Measurements from ENCODE around the gene ECHDC1.

The ECHDC1 gene

DNA sequence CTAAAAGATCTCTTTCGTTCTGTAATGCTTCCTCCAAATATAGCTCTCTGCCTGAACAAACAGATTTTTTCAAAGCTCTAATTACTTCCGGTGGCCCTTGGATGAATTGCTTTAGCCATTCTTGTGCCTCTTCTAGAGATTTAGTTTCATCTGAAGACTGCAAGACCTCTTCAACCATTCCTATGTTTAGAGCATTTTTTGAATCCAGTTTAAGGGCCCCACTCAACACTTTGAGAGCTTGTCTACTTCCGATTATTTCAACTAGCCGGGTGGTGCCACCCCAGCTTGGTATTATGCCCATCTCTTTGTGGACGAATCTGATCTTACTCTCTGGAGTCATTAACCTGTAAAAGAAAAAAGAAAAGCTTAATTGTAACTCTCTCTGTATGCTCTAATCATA is 53.5 kb downstream of the ECHDC1 start:
- DNase-seq (ENCODE audit: low read depth) = no peak

DNA sequence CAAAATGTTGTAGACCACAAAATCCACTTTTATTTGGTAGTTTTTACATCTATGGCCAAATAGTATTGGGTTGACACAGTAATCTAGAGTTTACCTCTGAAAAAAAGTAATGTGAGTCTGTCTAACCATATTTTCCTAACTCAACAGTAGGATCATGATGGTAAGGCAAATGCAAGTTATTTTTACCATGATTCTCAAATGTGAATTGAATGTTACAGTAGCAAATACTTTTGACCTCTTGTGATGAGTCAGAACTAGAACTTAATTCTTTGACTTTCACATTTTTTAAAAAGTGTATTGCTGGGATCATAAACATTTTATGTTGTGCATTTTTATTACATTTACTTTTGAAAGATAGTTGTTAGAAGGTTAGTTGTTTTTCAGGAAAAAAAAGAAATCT is 54.7 kb downstream of the ECHDC1 start:
- DNase-seq (ENCODE audit: low read depth) = no peak

DNA sequence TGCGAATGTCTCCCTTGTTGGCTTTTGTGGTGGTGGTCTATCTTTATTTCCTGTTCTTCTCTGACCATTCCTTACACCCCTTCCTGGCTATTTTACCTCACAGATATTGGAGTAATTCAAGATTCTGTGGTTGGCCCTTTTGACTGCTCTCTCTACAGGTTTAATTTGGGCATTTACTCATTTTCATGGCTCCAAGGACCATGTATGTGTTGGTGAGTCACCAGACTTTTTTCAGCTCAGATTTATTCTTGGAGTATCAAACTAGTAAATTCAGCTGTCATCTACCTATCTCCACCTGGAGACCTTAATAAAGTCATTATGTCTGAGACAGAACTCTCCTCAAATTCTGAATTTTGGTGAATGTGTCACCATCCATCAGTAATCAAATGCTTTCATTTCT is 61.2 kb downstream of the ECHDC1 start:
- no peak for DNase-seq (ENCODE audit: low read depth)

DNA sequence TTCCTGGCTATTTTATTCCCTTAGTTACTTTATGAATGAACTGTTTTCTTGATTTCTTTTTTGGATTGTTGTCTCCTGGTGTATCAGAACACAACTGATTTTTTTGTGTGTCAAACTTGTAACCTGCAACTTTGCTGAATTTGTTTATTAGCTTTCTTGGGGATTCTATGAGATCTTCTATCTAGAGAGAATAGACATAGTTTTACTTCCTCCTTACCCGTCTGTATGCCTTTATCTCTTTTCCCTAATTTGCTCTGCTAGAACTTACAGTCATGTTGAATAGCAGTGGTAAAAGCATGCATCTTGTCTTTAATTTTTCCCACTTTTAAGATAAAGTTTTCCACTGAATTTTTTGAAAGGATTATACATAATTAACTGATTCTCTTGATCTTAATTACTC is 63.6 kb downstream of the ECHDC1 start:
- DNase-seq (ENCODE audit: low read depth) = no peak

DNA sequence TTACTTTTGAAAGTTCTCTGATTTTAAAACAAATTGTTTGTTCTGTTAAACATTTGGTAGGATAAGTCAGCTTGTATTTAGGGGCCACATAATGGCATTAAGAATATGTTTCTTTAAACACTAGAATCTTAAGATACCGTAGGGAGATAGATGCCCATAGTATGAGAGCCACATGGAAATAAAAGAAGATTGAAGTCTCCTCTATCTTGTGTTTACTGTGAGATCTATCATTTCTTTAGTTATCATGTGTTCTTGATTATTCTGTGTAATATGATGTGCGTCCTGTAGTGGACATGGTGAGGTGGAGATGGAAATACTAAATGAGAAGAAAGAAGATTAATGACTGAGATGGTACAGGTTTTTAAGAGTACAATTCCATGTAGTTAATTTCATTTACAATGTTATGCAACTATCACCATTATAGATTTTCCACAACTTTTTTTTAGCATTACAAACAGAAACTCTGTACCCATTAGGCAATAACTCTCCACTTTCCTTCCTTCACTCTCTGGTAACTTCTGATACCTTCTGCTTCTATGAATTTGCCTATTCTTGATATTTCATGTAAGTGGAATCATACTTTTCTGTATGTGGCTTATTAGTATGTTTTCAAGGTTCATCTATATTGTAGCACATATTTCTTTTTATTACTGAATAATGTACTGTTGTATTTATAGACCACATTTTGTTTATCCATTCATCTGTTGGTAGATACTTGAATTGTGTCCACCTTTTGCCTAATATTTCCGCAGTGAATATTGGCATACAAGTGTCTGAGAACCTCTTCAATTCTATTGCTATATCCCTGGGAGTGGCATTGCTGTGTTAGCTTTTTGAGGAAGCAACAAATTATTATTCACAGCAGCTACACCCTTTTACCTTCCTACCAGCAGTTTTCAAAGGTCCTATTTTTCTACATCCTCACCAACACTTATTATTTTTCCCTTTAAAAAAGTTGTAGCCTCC is 65.2 kb downstream of the ECHDC1 start:
- no peak for DNase-seq (ENCODE audit: low read depth)

DNA sequence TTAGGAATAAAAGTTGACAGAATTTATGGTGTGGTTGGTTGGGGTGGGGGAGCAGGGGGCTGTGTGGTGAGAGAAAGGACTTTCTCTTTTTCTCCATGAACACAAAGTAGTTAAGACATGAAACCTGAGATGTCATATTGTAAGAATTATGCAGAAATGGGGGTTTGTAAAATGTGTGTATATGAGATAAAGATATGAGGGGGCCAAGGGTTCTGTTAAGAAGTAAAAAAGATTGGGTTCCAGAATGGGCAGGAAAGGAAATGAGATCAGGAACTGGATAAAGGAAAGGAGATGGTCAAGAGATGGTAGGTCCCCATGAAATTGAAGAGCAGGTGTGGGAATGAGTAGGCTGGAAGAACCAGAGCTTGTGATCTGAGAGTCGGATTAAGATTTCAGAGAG is 67.1 kb downstream of the ECHDC1 start:
- DNase-seq (ENCODE audit: low read depth) = no peak

DNA sequence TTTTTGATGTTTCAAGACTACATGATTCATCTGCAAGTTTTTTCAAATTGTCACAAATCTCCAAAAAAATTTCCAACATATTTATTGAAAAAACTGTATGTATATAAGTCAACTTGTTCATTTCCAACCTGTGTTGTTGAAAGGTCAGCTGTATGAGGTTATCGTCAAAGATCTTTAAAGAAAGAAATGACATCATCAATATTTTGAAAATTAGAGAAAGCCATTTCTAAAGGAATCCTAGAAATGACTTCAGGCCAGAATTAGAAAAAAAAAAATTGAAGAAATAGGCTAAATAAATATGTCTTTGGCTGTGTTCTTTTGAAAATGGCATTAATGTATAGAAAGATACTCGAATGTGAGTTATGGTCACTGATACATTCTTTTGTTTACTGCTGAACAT is 69.9 kb downstream of the ECHDC1 start:
- no peak for DNase-seq (ENCODE audit: low read depth)

DNA sequence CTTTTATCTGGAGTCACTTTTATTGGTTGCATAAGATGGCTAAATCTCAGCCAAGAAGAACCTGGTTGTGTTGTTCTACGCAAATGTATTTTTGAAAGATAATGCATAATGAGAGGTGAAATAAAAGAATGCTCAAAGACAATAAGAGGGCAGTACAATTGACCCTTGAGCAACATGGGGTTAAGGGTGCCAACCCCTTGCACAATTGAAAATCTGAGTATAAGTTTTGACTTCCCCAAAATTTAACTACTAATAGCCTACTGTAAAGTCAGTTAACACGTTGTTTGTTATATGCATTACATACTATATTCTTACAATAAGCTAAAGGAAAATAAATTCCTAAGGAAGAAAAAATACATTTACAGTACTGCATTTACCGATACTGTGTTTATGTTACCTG is 70.8 kb downstream of the ECHDC1 start:
- DNase-seq (ENCODE audit: low read depth) = no peak

DNA sequence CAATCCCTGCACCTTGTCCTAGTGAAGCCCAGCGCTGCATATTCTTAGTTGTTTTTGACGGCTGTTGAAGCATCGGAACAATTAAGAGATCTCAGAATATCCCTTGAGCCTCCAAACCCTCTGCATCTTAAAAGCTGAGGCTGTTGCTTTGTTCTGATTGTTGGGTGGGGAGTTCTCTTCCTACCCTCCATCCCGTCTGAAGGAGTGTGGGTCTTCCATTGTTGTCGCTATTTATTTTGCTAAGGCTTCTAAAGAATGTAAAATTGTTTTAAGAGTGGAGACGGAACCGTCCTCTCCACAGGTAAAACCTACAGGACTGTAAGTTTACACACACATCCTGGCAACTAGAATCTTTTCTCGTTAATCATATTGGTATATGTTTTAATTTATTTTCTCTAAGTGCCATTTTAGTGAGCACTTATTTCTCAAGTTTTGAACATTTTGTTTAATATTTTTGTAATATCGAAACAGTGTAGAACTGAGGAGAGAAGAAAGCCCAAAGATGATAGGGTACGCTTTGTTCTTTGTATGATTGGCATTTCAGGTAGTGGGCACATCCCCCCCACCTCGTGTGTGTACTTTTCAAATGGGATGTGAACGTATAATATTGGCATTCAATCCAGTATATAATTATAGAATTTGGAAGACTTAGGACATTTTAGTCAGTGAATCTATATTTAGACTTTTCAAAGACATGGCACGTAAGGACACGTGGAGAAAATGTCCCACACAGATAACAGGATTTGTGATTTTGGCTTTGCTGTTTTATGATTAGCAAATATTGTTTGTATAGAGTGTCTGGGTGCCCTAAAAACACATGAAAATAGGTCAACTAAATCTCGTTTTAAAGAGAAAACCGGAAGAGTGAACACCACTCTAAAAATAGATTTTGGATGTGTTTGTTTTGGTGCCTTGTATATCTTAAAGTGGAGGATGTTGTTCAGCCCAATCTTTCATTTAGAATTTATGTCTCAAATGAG is 75.5 kb downstream of the ECHDC1 start:
- DNase-seq (ENCODE audit: low read depth) = no peak

DNA sequence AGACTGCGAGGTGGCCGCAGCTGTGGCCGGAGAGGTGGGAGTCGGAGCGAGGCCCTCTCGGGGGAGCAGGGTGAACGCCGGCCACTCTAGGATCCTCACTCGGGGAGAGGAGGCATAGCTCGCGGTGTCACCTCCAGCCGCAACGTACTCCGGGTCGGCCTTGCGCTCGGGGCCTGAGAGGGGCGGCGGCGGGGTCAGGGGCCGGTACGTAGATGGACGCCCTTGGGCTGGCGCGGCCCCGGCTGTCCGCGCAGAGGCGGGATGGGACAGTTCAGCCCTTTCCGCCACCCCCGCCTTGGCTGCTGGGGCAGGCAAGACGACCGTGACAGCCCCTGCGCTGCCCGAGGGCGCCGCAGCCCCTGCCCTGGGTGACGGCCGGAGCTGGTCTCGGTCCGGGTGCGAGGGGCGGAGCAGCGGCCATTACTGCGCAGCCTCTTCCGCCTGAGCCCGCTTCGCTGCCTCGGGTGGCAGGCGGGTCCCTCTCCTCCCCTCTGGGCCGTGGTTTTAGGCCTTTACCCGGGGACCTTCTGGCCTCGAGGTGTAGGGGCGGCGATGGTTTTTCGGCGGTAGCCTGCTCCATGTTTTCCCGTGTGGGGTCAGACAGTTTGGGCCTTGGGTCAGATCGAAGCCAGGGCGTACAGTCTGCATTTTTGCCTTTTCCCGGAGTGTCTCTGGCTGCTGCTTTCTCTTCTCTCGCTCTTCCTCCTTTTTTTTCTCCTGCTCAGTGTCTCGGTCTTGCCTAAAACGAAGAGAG is 76.3 kb downstream of the ECHDC1 start:
- peak; percentile 13 for DNase-seq (ENCODE audit: low read depth)

DNA sequence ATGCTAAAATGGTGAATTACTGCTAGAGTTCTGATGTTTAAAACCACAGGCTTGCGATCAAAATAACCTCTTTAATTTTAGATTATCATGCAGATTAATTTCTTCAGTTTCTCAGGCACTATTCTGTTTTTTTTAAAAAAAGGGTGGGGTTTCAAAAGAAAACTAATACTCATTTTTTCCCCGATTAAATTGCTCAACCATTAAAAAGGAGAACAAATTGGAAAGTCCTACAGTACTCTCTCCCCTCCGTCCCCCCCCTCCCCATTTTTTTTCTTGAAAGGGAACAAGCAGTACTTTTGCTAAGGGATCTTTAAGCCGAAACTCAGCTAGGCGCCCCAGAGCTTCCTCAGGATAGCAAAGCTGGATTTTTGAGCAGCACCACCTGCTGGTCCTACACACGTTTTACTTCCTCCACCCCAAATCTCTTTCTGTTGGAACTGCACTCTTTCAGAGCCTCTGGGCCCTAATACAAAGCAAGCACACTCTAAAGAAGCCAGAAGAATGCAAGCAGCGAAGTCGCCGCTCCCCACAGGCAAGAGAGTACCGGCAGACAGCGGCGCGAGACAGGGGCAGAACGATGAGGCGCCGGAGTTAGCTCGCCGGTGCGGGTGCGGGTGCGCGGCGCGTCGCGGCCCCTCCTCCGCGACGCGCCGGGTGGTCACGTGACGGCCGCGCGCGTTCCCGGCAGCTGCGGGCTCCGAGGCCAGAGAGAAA is 77.1 kb downstream of the ECHDC1 start, which contains the start of gene RNF146:
Gene RNF146, plus strand, starts transcription at position 687 of the 714 bp plus-strand sequence. CDS start 13,475 bp downstream, outside the sequence.
- peak; percentile 37 for DNase-seq (ENCODE audit: low read depth)

DNA sequence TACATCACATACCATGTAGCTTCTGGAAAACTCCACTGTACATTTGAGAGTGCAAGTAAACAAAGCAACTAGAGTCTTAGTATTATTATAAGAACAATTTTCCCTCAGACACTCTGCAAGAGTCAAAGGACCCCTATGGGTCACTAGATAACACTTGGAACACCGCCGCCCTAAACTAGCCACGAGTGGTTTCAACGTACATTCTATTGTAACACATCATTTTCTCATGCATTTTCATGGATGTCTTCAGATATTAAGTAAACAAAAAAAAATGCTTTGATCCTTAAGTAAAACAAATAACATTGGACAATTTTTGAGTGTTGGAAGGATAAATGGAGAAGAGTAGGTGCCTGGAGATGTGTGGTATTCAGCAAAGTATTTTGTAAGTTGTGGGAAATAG is 79.9 kb downstream of the ECHDC1 start:
- DNase-seq (ENCODE audit: low read depth) = no peak

DNA sequence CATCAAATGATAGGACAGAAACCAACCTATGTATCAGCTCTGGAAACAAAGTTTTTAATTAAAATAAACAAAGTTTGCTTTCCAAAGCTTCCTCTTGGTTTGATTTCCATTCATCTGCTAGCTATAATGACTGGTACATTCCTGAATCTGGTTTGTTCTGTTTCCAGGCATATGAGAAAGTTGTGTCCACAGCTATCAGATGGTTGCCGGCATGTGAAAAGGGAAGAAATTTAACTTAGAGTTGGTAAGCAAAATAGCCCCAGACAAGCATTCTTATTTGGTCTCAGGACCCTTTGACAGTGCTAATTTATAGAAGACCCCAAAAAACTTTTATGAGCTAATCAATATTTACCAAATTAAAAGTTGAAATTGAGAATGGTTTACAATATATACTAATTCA is 80.5 kb downstream of the ECHDC1 start:
- no peak for DNase-seq (ENCODE audit: low read depth)

DNA sequence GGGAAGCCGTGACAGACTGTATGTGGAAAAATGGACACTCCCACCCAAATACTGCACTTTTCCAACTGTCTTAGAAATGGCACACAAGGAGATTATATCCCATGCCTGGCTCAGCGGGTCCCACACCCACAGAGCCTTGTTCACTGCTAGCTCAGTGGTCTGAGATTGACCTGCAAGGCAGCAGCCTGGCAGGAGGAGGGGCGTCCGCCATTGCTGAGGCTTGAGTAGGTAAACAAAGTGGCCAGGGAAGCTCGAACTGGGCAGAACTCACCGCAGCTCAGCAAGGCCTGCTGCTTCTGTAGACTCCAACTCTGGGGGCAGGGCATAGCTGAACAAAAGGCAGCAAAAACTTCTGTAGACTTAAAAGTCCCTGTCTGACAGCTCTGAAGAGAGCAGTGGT is 88.1 kb downstream of the ECHDC1 start:
- DNase-seq (ENCODE audit: low read depth) = no peak

DNA sequence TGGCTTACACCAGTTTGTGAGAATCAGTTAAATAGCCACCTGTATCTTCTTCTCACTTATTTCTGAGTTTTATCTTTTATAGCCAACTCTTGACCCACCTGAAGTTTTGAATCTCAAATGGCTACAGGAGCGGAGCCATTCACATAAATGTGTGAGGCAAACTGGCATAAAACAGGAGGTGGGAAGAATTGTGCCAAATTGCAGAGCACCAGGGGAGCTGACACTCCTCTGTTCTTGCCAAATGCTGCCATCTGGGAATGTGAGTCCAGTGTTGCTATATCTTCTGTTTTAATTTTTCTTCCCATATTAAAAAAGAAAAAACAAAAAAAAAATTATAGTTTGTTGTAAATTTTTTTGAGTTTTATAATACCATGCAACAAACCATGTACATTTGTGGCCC is 93.8 kb downstream of the ECHDC1 start:
- no peak for DNase-seq (ENCODE audit: low read depth)

DNA sequence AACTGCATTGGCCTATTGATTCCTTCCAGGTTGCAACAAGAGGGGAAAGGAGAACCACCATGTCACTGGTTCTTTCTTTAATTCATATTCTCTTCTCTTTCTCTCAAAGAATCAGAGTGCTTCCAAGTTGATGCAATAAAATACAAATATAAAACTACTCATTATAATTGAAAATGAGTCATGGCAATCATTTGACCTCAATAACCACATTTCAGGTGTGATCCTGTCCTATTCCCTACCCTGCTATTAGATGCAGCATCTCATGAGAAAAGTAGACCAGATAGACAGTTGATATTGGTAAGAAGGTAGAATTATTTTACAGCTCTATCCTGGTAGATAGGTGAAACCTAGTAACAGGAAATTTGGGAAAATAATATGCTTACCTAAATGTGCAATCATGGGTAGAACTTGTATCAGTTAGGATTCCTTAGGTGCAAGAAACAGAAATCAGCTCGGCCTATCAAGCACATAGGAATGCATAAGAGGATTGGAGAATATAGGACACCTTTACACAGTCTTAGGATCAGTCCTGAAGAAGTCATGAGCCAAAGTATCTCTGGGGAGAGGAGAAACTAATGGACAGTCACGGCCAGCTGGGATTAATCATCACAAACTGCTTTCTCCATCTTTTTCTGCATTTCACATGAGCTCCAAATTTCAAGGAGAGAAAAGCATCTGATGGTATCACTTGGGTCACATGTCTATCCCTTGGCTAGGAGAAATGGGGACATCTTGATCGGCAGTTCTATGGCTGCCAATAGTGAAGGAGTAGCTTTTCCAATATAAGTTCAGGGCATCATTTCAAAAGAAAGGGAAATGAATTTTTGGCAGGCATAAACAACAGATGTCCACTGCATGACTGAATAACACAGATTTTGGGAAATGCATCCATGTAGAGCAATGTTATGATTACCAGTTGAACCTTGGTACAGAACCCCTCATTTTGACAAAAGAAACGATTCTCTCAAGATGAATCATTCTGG is 96.0 kb downstream of the ECHDC1 start:
- no peak for DNase-seq (ENCODE audit: low read depth)

DNA sequence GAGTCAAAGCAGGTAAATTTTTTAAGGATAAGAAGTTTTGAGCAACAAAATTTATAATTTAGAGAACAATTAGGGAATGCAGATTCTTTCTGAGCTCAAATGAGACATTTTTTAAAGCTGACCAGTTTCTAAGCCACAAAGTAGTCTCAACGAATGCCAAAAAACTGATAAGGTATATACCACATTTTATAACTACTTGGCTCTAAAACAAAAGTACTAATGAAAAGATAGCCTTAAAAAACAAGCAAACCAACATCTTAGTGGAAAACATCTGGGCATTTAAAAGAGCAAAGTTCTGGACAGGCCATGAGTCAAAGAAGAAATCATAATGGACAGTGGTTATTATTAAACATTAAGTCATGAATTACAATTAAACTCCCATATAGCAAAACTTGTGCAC is 99.9 kb downstream of the ECHDC1 start:
- no peak for DNase-seq (ENCODE audit: low read depth)
